ENCODE data around the gene GAGE13. TPM values are rescaled to one million over a fixed set of nuclear protein-coding genes. Genes with fewer than 3 reads are reported as not detected.

GAGE13 gene
- total and polyA plus RNA-seq, 9 of the 15 experiments (the other 6 are each of a cell fraction or from before 2014, with no cell fraction given) = 31.6 to 506 (median 154) TPM

GRCh38 chrX:49300703-49301102 is 30.7 kb upstream of the GAGE13 start:
- H3K27me3 ChIP-seq (ENCODE audit: control insufficient read depth in 2 of 2, insufficient read depth in 2 of 2, low read length in 2 of 2) = peaks cover 0 to 7% of the 10 kb centered on the region in 2 experiments; a peak in 2 of 5 replicates
- intact Hi-C loops (cut with micrococcal nuclease) = no loop called here
- H4K20me1 ChIP-seq (replicated peaks; ENCODE audit: control insufficient read depth, insufficient read depth, low read length) = no peaks in the 10 kb centered on the region
- in situ Hi-C loops (cut with MboI) = loop anchor here (10.0 kb wide), 1 partner anchor 264 kb away; the partner anchor contains the start of gene GAGE12F
- H3K9me1 ChIP-seq (ENCODE audit: control insufficient read depth, insufficient read depth, low read length) = no peaks in the 10 kb centered on the region
- DNase-seq (ENCODE audit: extremely low read depth in 1 of 4, low spot score in 3 of 4) (no peak), FAIRE-seq (no peak), ATAC-seq (no peak)
- no peaks in the 10 kb centered on the region for H3K79me2 ChIP-seq (ENCODE audit: control insufficient read depth, insufficient read depth, low read length)
- H2AFZ ChIP-seq (ENCODE audit: low read depth, low read length) = no peak overlapping the region
- H3K4me3 ChIP-seq = no peak overlapping the region
- no peaks in the 10 kb centered on the region for H3K9me3 ChIP-seq (replicated peaks; ENCODE audit: control insufficient read depth, insufficient read depth, low read depth, low read length)
- ChIA-PET CTCF (ENCODE audit: low intra/inter-chr PET ratio) (no interaction called here), POLR2A (no interaction called here)
- no TSS peak for BruUV-seq (replicated peaks)
- TF ChIP-seq SRSF7 (optimal IDR thresholded peaks at IDR 0.05; ENCODE audit: low read depth, low read length) (no peak), SP1 (CRISPR knock-in tag; IDR thresholded peaks at IDR 0.05) (no peak), NFRKB (IDR thresholded peaks at IDR 0.05; ENCODE audit: low read depth) (no peak), NCOA6 (IDR thresholded peaks at IDR 0.05) (no peak), ZNF316 (IDR thresholded peaks at IDR 0.05) (peak; percentile 75), ZNF407 (IDR thresholded peaks at IDR 0.05; ENCODE audit: low read depth) (no peak), CREM (IDR thresholded peaks at IDR 0.05; ENCODE audit: low read depth) (no peak), ZHX1 (conservative IDR thresholded peaks at IDR 0.05; ENCODE audit: low read length) (no peak), U2AF2 (optimal IDR thresholded peaks at IDR 0.05; ENCODE audit: low read depth, low read length) (no peak), ZNF57 (CRISPR knock-in tag; IDR thresholded peaks at IDR 0.05) (no peak), C11orf30 (IDR thresholded peaks at IDR 0.05; ENCODE audit: low read depth) (0 out of 2 replicates have a peak, but pooled peaks have one; percentile 27)
- H3K36me3 ChIP-seq (ENCODE audit: control insufficient read depth, insufficient read depth, low read length) = no peaks in the 10 kb centered on the region
- H3K27ac ChIP-seq (ENCODE audit: extremely low read depth, low read depth, low read length) = no peak overlapping the region
- WGBS (ENCODE audit: insufficient coverage, low coverage, missing lambda C conversion rate) = 11% methylated on average over 1 of the region's 1 CpG
- no peak overlapping the region for H3K9ac ChIP-seq (ENCODE audit: insufficient read depth in 1 of 2, low read depth in 2 of 2, low read length in 2 of 2)
- no peak overlapping the region for H3K4me2 ChIP-seq (ENCODE audit: insufficient read depth, low read length)
- no peaks in the 10 kb centered on the region; a peak in 1 of 5 replicates for H3K4me1 ChIP-seq (replicated peaks in 1 of 2; ENCODE audit: control insufficient read depth in 2 of 2, insufficient read depth in 2 of 2, low read length in 2 of 2)

Measured in K562 (cell line).